Skeletal muscle cell (primary cell): Measurements from ENCODE around the gene PRKN.

Experiments used
- DNase-seq: peaks from one replicate; pipeline ENCODE4 v3.0.0-alpha.2; 2010; ENCODE audit warnings: low read depth
- H3K4me3 ChIP-seq: 2 replicates; pipeline ENCODE4 v1.5.1; 2011; ENCODE audit warnings: low read depth, mild to moderate bottlenecking, control low read depth, low read length, moderate library complexity

PRKN gene

DNA sequence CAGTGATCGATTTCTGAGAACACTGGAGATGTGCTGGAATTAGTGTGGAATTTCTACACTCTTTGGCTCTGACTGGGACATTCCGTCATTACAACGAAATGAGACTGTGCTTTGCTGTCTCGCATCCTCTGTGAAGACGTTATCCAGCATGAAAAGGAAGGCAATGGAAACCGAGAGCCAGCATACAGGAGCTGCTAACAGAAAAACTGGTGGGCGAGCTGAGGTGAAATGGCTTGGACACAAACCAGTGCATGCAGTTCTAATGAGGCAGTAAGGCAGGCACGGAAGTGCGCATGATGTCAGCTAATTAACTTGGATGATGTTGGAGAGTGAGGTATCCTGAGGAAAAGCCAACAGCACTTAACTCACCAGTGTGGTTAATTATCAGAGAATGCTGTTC lies 1250.9 kb downstream of the PRKN start:
- no peak overlapping the region for H3K4me3 ChIP-seq
- peak; percentile 45 for DNase-seq

DNA sequence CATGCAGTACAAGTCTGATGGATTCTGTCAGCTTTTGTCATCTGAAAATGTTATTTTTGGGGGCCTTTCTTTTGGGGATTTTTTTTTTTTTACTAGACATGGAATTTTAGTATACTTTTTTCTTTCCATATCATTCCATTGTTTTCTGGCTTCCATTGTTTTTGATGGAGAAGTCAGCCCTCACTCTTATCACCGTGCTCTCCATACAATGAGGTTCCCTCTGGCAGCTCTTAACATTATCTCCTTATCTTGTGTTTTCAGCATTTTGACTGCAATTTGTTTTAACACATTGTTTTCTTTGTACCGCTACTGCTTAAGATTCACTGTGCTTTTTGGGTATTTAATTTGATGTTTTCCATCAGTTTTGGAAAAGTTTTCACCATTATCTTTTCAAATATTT lies 1262.2 kb downstream of the PRKN start:
- H3K4me3 ChIP-seq = no peak overlapping the region
- no peak for DNase-seq

DNA sequence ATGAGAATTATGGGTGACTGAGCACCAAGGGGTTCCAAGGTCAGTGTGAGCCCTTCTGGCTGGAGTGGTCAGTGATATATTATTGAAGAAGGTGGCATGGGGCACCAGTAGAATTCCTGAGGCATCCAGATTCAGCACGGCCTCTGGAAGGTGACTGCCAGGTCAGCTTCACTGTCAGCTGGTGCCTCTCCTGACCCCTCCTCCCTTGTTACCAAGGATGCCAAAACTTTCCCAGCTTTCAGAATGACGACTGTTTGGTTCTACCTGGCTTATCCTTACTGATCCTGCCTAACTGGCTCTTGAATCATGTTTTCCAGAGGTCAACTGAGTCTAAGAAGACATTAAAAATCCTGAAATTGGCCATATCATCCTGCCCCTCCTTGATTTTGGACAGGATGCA lies 1264.5 kb downstream of the PRKN start:
- DNase-seq = no peak

DNA sequence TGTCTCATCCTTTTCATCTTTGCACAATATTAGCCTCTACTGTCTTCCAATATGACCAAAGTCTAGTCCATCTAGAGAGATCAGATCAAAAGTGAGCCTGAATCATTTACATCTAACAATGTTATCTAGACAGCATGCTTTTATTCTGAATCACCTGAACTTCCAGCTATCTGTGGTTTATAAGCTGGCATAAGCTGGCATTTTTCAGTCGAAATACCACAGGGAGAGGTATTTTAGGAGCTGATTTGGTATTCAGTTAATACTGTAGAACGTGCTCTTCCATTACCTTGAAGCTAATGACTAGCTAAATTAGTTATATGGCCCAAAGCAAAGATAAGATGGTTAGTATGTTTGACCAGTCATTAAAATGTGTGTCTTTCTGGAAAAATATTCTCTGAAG lies 1265.4 kb downstream of the PRKN start:
- no peak for DNase-seq
- no peak overlapping the region for H3K4me3 ChIP-seq

More for the DNA sequence above, 1264.5 kb downstream of the PRKN start:
- H3K4me3 ChIP-seq = no peak overlapping the region

DNA sequence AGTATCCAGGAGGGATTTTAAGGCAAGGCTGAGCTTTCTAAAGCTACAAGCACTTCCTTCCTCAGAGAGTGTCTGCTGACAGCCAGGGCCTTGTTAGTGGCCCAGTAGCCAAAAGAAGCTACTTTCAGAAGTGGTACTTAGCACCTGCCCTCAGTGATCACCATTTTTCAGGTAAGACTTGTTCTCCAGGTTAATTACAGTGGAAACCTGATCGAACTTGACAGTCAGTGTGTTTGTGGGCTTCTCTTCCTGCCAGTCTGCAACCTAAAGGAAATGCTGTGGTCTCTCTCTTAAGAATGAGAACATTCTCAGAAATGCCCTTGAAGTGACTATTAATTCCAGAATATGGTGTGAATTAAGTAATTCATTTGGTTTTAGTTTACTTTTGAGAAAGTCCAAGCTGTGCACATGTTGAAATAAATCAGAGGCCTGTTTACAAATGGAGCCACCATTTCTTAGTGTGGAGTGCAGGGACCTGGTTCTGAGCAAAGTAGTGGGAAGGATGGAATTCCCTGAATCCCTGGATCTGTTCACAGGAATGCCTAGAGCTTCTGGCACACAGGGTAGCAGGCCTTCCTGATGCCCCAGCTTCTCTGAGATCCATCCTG lies 1268.5 kb downstream of the PRKN start:
- no peak for DNase-seq
- no peak overlapping the region for H3K4me3 ChIP-seq

DNA sequence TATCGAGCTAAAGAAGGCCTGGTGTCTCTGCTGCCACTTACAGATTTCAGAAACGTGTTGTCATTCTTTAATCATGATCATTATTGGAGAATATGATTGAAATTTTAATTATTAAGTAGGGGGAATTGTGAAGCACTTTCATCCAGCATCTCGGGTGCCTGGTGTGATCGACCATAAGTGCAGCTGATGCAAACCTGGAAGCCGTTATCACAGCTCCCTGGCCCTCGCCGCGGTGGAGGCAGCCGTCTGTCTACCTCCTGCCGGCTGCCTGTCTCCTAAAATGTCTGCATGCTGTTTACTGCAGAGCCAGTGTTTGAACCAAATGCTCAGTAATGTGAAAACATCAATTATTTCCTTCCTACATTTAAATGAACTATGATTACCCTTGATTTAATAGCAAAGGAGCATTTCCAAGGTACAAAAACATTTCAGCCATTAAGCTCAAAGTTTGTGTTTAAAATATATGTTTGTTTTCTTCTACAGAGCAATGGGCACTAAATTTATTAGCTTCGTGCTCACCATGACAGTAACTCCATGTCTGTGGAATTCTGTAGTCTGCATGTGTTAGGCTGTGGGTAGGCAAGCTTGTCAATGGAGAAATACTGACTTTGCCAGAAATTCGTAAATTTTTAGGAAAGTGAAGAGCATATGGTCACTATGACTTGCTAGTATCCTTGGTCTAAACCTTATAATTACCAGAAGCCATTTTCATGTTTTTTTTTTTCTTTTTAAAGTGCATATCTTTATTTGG lies 1269.2 kb downstream of the PRKN start:
- DNase-seq = no peak
- H3K4me3 ChIP-seq = no peak overlapping the region

DNA sequence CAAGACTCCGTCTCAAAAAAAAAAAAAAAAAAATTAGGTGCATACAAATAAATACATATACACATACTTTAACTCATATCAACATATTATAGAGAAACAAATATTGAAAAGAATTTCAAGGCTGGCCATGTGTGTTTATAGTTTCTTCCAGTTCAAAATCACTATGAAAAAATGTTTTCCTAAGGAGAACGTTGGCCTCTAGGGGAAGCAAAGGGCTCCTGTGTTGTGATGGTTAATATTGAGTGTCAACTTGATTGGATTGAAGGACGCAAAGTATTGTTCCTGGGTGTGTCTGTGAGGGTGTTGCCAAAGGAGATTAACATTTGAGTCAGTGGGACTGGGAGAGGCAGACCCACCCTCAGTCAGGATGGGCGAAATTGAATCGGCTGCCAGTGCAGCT lies 1271.7 kb downstream of the PRKN start:
- H3K4me3 ChIP-seq = no peak overlapping the region
- no peak for DNase-seq

DNA sequence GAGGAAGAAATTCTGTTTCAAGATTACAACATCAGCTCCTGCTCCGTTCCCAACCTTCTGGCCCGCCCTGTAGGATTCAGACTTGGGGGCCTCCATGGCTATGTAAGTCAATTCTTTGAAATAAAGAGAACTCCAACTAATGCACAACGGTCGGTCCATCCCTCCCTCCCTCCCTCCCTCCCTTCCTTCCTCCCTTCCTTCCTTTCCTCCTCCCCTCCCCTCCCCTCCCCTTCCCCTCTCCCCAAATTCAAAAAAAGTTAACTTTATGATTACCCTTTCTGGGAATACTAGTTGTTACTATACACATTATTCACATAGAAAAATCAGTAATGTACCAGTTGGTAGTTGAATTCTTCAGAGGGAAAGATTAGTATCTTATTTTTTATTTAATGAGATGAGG lies 1274.0 kb downstream of the PRKN start:
- H3K4me3 ChIP-seq = no peak overlapping the region

DNA sequence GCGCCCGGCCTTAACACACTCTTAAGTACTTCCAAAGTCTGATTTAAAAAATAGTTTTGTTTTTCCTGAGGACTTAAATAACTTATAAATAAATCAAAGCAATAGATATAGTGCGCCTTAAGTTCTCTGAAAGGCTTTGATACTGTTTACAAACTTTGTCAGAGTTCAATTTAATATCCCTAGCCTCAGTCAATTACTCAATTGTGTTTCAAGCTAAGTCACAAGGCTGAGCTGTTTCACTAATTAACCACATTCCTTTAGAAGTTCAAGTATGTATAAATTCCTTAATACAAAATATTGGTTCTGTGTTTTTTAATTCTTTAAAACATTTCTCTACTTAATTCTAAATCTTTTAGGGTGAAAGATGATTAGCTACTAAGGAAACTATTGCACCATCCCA lies 1275.3 kb downstream of the PRKN start:
- DNase-seq = no peak
- H3K4me3 ChIP-seq = no peak overlapping the region

More for the DNA sequence above, 1274.0 kb downstream of the PRKN start:
- no peak for DNase-seq

DNA sequence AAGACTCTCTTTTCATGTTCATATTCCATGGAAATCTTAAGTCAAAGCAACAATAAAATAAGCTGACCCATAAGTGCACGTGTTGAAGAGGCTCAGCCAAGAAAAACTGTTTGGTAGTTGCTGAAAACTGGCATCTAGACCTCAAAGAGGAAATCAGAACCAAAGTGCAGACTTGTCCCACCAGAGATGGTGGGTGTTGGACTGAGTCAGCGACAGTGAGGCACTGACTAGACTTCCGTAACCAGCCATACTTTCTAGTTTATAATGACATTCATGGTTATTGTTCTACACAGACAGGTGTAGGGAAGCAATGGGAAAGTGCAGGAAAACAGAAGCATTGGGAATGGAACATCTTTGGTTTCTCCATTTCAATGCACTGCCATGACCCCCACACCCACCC lies 1278.0 kb downstream of the PRKN start:
- H3K4me3 ChIP-seq = no peak overlapping the region
- no peak for DNase-seq

DNA sequence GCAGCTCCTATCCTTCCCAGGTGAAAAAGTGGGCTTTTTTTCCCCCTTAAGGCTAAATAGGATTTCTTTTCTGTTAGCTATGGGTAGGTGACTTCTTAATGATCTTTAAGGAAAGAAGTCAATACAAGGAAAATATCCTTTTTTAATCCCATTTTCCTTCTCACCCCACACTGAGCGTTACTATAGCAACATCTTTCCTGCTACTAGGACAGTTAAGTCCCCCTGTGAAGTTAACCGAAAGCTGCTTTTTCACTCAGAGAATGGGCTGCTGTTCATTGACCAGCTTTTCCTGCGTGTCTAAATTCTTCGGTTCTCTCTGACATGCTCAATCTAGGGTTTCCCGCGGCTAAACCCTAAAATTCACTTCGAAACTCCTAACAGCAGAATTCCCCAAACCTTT lies 1280.6 kb downstream of the PRKN start:
- H3K4me3 ChIP-seq = no peak overlapping the region
- DNase-seq = no peak

DNA sequence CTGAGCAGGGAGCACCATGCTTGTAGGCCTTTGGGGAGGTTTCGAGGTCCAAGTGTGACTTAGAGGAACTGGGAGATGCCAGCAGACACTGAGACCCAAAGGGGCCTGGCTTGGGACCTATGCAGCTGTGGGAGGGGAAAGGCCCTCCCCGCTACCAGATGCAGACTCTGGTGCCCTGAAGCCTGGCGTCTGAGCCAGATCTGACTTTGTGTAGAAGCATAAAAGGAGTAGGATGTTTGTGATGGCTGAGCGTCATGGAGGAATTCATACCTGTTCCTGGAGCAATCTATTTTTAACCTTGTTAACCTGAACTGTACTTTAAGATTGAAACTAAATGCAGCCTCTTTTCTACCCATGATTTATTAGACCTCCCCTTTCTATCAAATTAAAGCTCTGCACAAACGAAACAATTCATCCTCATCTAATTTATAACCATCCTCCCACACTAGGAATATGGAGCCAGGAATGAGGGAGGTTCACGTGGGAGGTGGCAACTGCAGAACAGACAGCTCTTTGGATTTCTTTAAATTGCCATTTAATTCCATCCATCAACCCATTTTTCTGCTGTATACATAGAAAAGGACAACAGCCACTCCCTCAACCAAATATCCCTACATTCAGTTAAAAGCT lies 1281.2 kb downstream of the PRKN start:
- no peak for DNase-seq

DNA sequence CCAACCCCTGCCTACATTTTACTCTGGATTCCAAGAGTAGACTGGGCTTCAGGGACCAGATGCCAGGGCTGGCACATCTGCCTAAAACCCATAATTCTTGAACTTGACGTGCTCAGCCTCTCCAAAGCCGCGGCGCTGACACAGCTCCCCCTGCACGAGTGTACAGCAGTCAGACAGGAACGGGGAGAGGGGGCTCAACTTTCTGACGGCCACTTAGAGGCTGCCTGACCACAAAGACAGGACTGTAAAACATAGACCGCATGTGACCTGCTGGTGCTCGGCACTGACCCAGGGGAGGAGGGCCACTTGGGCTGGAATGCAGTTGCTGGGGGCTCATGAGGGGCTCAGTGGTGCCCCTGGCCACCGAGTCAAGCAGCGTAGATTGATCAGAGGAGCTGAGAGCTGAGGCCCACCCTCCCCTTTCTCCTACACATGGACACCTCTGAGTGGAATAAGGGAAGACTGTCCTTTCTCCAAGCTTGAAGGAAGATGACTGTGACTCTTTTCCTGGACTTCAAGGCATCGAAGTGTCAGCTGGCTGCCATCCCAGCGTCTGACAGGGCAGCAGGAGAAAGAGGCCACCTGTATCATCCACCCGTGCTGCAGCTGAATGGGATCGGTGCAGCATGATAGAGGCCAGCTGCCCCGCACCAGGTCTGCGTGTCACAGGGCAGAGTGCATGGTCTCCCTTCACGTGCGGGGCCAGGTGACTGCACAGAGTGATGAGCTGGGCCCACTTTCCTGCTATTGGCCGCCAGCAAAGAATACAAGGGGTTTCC lies 1282.4 kb downstream of the PRKN start:
- H3K4me3 ChIP-seq = no peak overlapping the region
- peak; percentile 18 for DNase-seq

More for the DNA sequence above, 1281.2 kb downstream of the PRKN start:
- H3K4me3 ChIP-seq = no peak overlapping the region

DNA sequence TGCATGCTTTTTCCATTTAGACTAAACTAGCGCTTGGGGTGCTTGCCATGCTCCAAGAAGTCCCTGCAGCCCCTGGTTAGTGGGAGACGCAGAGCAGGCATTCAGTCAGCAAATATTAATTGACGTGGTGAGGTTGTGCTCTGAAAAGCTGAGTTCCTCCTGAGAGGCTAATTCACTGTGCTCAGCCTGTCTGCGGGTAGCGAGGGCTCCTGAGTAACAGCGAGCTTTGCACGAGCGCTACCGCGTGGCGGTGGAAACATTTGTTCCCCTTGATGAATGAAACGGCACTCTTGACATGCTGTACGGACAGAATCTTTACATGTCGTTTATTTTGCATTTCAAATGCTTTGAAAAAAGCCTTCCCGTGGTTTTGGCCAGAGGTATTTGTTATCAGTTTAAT lies 1283.1 kb downstream of the PRKN start:
- DNase-seq = no peak
- no peak overlapping the region for H3K4me3 ChIP-seq

DNA sequence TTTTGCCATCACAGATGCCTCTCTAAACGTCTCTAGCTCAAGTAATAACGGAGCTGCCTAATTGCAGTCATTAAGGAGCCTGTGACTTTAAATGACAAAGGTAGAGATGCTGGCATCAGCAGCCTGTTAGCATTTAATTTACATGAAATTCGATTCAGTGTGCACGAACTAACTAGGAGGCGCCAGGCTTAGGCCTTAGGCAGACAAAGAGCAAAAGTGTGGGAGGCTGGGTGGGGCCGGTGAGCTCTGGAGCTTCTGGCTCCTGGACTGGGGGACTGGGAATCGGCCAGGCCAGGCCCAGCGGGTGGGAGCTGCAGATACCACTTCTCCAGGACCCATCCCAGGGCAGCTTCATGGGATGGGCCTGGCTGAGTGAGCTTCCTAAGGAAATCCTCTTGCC lies 1283.7 kb downstream of the PRKN start:
- no peak for DNase-seq
- no peak overlapping the region for H3K4me3 ChIP-seq

DNA sequence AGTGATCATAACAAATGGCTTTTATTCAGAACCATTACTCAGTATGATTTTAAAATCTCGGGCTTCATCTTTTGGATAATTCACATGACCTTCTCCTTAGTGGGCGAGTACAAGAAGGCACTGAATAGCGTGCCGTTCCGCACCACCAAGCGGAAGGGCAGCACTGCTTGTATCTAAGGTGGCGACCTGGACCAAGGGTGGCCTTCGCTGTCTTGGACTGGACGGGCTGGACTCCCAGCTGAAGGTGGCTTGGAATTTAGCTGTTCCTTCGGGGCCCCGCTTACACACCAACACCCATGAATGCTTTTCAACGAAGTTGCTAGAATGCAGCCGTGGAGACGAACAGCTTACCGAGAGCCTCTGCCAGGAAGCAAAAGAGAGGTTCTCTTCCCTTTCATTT lies 1285.1 kb downstream of the PRKN start:
- H3K4me3 ChIP-seq = no peak overlapping the region
- no peak for DNase-seq

DNA sequence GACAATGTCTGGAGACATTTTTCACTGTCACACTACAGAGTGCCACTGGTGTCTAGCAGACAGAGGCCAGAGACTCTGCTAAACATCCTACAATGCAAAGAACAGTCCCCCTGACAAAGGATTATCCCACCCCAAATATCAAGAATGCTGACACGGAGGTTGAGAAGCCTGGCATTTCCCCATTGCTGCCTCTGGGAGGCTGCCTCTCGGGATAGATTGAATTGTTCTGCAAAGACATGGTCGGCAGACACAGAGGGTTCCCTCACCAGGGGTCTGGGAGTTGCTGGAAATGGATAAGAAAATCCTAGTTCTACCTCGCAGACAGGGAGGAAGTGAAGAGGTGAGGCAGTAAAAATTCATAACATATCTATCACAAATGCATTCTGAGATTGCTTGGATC lies 1287.3 kb downstream of the PRKN start:
- no peak for DNase-seq

DNA sequence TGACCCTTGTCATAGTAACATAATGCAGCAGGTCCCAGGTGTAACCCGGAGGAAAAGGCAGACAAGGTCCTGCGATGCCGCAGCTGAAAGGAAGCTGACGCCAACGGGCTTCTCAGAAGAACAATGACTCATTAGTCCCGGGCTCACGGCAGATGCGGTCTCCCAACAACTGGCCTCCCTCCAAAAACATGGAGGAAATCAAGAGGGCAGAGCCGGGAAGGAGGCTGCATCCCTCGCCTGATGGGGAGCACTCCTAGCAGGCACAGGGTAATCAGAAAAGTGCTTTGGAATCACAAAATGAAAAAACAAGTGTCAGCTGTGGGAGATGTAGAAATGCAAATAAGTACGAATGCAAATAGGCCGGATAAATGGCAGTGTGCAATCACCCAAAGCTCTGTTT lies 1288.5 kb downstream of the PRKN start:
- peak; percentile 93 for DNase-seq

More for the DNA sequence above, 1287.3 kb downstream of the PRKN start:
- no peak overlapping the region for H3K4me3 ChIP-seq

DNA sequence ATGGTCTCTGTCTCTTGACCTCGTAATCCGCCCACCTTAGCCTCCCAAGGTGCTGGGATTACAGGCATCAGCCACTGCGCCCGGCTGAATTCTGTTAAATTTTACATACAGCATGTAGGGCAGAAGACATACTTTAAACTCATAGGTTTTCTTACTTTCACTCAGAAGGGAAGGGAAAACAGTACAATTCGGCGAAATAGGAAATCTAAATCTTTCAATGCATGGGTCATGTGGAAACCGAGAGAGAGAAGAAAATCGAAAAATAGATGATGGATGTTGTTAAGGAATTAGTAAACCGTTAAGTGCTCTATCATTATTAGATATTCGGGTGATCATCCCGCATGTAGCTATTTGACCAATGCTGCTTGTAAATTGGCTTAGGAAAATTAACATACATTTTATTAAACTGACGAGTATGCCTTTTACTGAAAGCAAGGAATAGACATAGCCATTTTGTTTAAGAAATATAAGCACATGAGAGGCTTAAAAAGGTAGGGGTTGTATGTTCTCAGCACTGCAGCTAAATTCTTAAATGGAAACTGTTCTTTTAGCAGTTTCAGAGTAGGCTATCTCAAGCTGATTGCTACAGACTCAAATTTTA lies 1289.0 kb downstream of the PRKN start:
- no peak for DNase-seq
- H3K4me3 ChIP-seq = no peak overlapping the region

More for the DNA sequence above, 1288.5 kb downstream of the PRKN start:
- H3K4me3 ChIP-seq = no peak overlapping the region

DNA sequence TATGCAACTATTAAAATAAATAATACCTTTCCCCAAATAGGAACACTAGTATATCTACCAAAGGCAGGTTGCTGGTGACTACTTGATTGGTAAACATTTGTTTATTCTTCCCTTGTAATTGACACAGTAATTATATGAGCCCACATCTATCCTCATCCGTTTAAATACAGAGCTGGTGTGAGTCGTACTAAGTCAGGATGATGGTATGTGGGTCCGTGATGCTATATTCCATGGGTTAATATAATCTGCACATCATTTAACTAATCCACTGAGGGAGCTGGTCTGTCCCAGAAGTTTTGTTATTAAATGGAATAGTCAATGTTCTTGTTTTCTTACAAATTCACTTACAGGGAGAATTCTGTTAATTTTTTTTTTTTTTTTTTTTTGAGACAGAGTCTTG lies 1289.7 kb downstream of the PRKN start:
- peak; percentile 13 for DNase-seq
- no peak overlapping the region for H3K4me3 ChIP-seq
